ENCODE measurements around the gene KLK11. TPM values are rescaled to one million over a fixed set of nuclear protein-coding genes. Genes with fewer than 3 reads are reported as not detected.
"Not testable (repeated sequence)": the region's sequence is repeated elsewhere in the genome, so short reads cannot be mapped to it uniquely, and the experiment has no call there.

KLK11 gene
- total and polyA plus RNA-seq, 4 experiments from 2014 or later, result not detected

GRCh38 chr19:50998686-50999085, 27.7 kb downstream of the KLK11 start:
- Histone ChIP-seq H3K4me1 (ENCODE audit: insufficient read depth, low read length) (no peaks in the 10 kb centered on the region), H3K36me3 (ENCODE audit: insufficient read depth, low read length) (no peaks in the 10 kb centered on the region), H3K4me3 (ENCODE audit: low read length in 2 of 2) (no peak overlapping the region), H3K9me3 (ENCODE audit: control insufficient read depth in 1 of 2, low read length in 2 of 2) (no peaks in the 10 kb centered on the region), H3K27ac (ENCODE audit: low read depth, low read length) (no peak overlapping the region), H3K27me3 (ENCODE audit: insufficient read depth, low read length) (no peaks in the 10 kb centered on the region)
- no peak for DNase-seq
- no peaks in the 10 kb centered on the region for H3K4me1 Mint-ChIP-seq
- peaks cover 13 to 25% of the 10 kb centered on the region in 2 donors for H3K27me3 Mint-ChIP-seq
- H3K27ac Mint-ChIP-seq, result no peak overlapping the region
- H3K9me3 Mint-ChIP-seq, result peaks cover 0 to 2% (median 0%) of the 10 kb centered on the region in 8 donors
- intact Hi-C loops (cut with micrococcal nuclease), result no loop called here
- ChIA-PET POLR2A (ENCODE audit: partially characterized antibody) (no interaction called here), CTCF (ENCODE audit: partially characterized antibody) (no interaction called here)
- no peaks in the 10 kb centered on the region for H3K36me3 Mint-ChIP-seq
- H3K4me3 Mint-ChIP-seq, result no peak overlapping the region

- Mint-ChIP-seq H3K27ac (no peak overlapping the region), H3K4me1 (no peaks in the 10 kb centered on the region), H3K4me3 (no peak overlapping the region), H3K36me3 (no peaks in the 10 kb centered on the region), H3K9me3 (peaks cover 0 to 2% (median 0%) of the 10 kb centered on the region in 8 donors), H3K27me3 (peaks cover 12 to 24% of the 10 kb centered on the region in 2 donors)
- no peaks in the 10 kb centered on the region for H3K36me3 ChIP-seq (ENCODE audit: insufficient read depth, low read length)
- no peak overlapping the region for H3K4me3 ChIP-seq (ENCODE audit: low read length in 2 of 2)
- ChIA-PET POLR2A (ENCODE audit: partially characterized antibody) (no interaction called here), CTCF (ENCODE audit: partially characterized antibody) (interaction anchor here (0.6 kb wide), 1 partner anchor 23 kb away, joined by 3 read pairs; no protein-coding TSS in a partner anchor)
- no peaks in the 10 kb centered on the region for H3K4me1 ChIP-seq (ENCODE audit: insufficient read depth, low read length)
- DNase-seq, result no peak
- intact Hi-C loops (cut with micrococcal nuclease), result no loop called here
- H3K9me3 ChIP-seq (ENCODE audit: control insufficient read depth in 1 of 2, low read length in 2 of 2), result no peaks in the 10 kb centered on the region
- H3K27me3 ChIP-seq (ENCODE audit: insufficient read depth, low read length), result no peaks in the 10 kb centered on the region
- no peak overlapping the region for H3K27ac ChIP-seq (ENCODE audit: low read depth, low read length)
Measured at GRCh38 chr19:50998061-50998460, 28.4 kb downstream of the KLK11 start.

GRCh38 chr19:50994129-50994528, 32.3 kb downstream of the KLK11 start:
- no peaks in the 10 kb centered on the region for H3K4me1 ChIP-seq (ENCODE audit: insufficient read depth, low read length)
- Mint-ChIP-seq H3K36me3 (no peaks in the 10 kb centered on the region), H3K27me3 (peaks cover 18 to 31% of the 10 kb centered on the region in 2 donors), H3K9me3 (peaks cover 0 to 8% (median 0%) of the 10 kb centered on the region in 8 donors), H3K4me1 (no peaks in the 10 kb centered on the region), H3K4me3 (no peak overlapping the region), H3K27ac (no peak overlapping the region)
- no peaks in the 10 kb centered on the region for H3K9me3 ChIP-seq (ENCODE audit: control insufficient read depth in 1 of 2, low read length in 2 of 2)
- DNase-seq, result no peak
- no peak overlapping the region for H3K4me3 ChIP-seq (ENCODE audit: low read length in 2 of 2)
- ChIA-PET CTCF (ENCODE audit: partially characterized antibody) (no interaction called here), POLR2A (ENCODE audit: partially characterized antibody) (no interaction called here)
- no peaks in the 10 kb centered on the region for H3K36me3 ChIP-seq (ENCODE audit: insufficient read depth, low read length)
- intact Hi-C loops (cut with micrococcal nuclease), result no loop called here
- H3K27ac ChIP-seq (ENCODE audit: low read depth, low read length), result no peak overlapping the region
- H3K27me3 ChIP-seq (ENCODE audit: insufficient read depth, low read length), result peaks cover 3% of the 10 kb centered on the region

- no peak for DNase-seq
- no peak overlapping the region for H3K27ac ChIP-seq (ENCODE audit: low read depth, low read length)
- Mint-ChIP-seq H3K27me3 (peaks cover 21 to 35% of the 10 kb centered on the region in 2 donors), H3K9me3 (peaks cover 0 to 8% (median 0%) of the 10 kb centered on the region in 8 donors), H3K36me3 (no peaks in the 10 kb centered on the region), H3K27ac (no peak overlapping the region), H3K4me1 (no peaks in the 10 kb centered on the region), H3K4me3 (no peak overlapping the region)
- ChIA-PET POLR2A (ENCODE audit: partially characterized antibody) (no interaction called here), CTCF (ENCODE audit: partially characterized antibody) (no interaction called here)
- H3K4me1 ChIP-seq (ENCODE audit: insufficient read depth, low read length), result no peaks in the 10 kb centered on the region
- H3K4me3 ChIP-seq (ENCODE audit: low read length in 2 of 2), result no peak overlapping the region
- H3K36me3 ChIP-seq (ENCODE audit: insufficient read depth, low read length), result no peaks in the 10 kb centered on the region
- H3K27me3 ChIP-seq (ENCODE audit: insufficient read depth, low read length), result peaks cover 3% of the 10 kb centered on the region
- no peaks in the 10 kb centered on the region for H3K9me3 ChIP-seq (ENCODE audit: control insufficient read depth in 1 of 2, low read length in 2 of 2)
- intact Hi-C loops (cut with micrococcal nuclease), result no loop called here
Measured at GRCh38 chr19:50992666-50993035, 33.8 kb downstream of the KLK11 start.

GRCh38 chr19:50984416-50984815, 42.0 kb downstream of the KLK11 start:
- POLR2A ChIA-PET (ENCODE audit: partially characterized antibody); H3K4me1 Mint-ChIP-seq; DNase-seq; H3K27ac Mint-ChIP-seq; H3K27me3 ChIP-seq (ENCODE audit: insufficient read depth, low read length); H3K4me1 ChIP-seq (ENCODE audit: insufficient read depth, low read length); H3K9me3 ChIP-seq (ENCODE audit: control insufficient read depth in 1 of 2, low read length in 2 of 2); intact Hi-C loops (cut with micrococcal nuclease); H3K9me3 Mint-ChIP-seq; H3K4me3 Mint-ChIP-seq; H3K36me3 Mint-ChIP-seq; CTCF ChIA-PET (ENCODE audit: partially characterized antibody); H3K4me3 ChIP-seq (ENCODE audit: low read length in 2 of 2); H3K27ac ChIP-seq (ENCODE audit: low read depth, low read length); H3K36me3 ChIP-seq (ENCODE audit: insufficient read depth, low read length): not testable (repeated sequence)
- H3K27me3 Mint-ChIP-seq, result peaks cover 28 to 38% of the 10 kb centered on the region in 2 donors

DNA sequence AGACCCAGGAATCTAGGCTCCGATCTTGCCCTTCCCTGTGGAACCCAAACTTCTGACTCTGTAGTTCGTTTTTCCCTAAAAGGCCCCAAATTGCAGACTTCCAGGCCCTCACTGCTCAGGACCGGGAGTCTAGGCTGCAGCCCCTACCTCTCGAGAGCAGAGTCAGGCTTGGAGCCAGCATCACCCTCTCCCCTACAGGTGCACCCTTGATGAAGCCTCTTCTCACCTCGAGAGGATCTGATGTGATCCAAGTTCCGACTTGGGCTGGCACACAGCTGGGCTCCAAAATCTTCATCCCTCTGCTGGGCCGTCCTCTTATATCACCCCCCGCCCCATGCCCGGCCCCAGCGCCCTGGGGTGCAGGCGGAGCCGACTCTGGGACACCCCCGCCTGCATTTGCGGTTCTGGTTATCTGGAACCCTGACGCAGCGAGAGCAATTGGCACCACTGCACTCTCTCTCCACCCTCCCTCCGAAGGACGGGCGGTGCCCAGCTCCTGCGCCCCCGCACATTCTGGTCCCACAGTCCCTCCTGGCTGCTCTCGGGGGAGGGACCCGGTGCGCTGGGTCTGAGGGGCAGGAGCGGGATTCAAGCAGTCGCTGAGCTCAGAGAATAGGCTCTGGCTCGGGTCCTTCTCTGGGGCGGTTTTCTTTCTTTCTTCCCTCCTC, 42.7 kb downstream of the KLK11 start, which contains the start of gene KLK7:
KLK7 (minus strand) TSS at position 293 of the 668 bp plus-strand sequence. CDS start 1,518 bp downstream, outside the sequence.
- no peak within 1 kb of the TSS for H3K4me3 ChIP-seq (ENCODE audit: low read length in 2 of 2)
- DNase-seq, result no peak
- no peaks in the 10 kb centered on the region for H3K36me3 ChIP-seq (ENCODE audit: insufficient read depth, low read length)
- peaks cover 30 to 37% of the 10 kb centered on the region in 2 donors for H3K27me3 Mint-ChIP-seq
- intact Hi-C loops (cut with micrococcal nuclease), result no loop called here
- no peaks in the 10 kb centered on the region for H3K9me3 ChIP-seq (ENCODE audit: control insufficient read depth in 1 of 2, low read length in 2 of 2)
- peaks cover 0 to 5% (median 0%) of the 10 kb centered on the region in 8 donors for H3K9me3 Mint-ChIP-seq
- no peak within 1 kb of the TSS for H3K4me3 Mint-ChIP-seq
- no peaks in the 10 kb centered on the region for H3K4me1 Mint-ChIP-seq
- no peaks in the 10 kb centered on the region for H3K36me3 Mint-ChIP-seq
- no peaks in the 10 kb centered on the region for H3K4me1 ChIP-seq (ENCODE audit: insufficient read depth, low read length)
- POLR2A ChIA-PET (ENCODE audit: partially characterized antibody), result no interaction called here
- H3K27ac ChIP-seq (ENCODE audit: low read depth, low read length), result no peak within 1 kb of the TSS
- no peak within 1 kb of the TSS for H3K27ac Mint-ChIP-seq
- CTCF ChIA-PET (ENCODE audit: partially characterized antibody), result no interaction called here
- H3K27me3 ChIP-seq (ENCODE audit: insufficient read depth, low read length), result no peaks in the 10 kb centered on the region

DNA sequence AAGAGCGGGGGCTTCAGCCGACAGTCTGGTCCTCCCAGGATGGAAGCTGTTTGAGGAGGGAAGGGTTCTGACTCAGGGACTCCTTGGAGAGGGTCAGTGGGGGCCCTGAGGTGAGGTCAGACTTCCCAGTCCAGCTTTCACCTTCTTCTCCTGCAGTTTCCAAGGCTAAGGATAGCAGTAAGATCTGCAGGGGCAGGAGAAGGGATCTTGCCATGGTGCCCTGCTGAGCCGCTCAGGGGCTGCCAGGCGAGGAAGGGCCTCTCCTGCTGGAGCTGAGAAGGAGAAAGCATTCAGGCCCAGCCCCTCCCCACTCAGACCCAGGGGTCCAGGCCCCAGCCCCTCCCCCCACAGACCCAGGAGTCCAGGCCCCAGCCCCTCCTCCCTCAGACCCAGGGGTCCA, 44.2 kb downstream of the KLK11 start:
- intact Hi-C loops (cut with micrococcal nuclease), result no loop called here
- Histone ChIP-seq H3K27me3 (ENCODE audit: insufficient read depth, low read length) (peaks cover 5% of the 10 kb centered on the region), H3K9me3 (ENCODE audit: control insufficient read depth in 1 of 2, low read length in 2 of 2) (no peaks in the 10 kb centered on the region), H3K27ac (ENCODE audit: low read depth, low read length) (no peak overlapping the region), H3K4me3 (ENCODE audit: low read length in 2 of 2) (no peak overlapping the region), H3K36me3 (ENCODE audit: insufficient read depth, low read length) (no peaks in the 10 kb centered on the region), H3K4me1 (ENCODE audit: insufficient read depth, low read length) (no peaks in the 10 kb centered on the region)
- POLR2A ChIA-PET (ENCODE audit: partially characterized antibody), result no interaction called here
- Mint-ChIP-seq H3K4me3 (no peak overlapping the region), H3K4me1 (peaks cover 0 to under 1% (median 0%) of the 10 kb centered on the region in 4 donors), H3K27me3 (peaks cover 30 to 36% of the 10 kb centered on the region in 2 donors), H3K36me3 (no peaks in the 10 kb centered on the region), H3K27ac (no peak overlapping the region), H3K9me3 (peaks cover 0 to 5% (median 0%) of the 10 kb centered on the region in 8 donors)
- CTCF ChIA-PET (ENCODE audit: partially characterized antibody), result no interaction called here
- no peak for DNase-seq
